Measurements from ENCODE around the gene TMPRSS2. TPM values are rescaled to one million over a fixed set of nuclear protein-coding genes. Genes with fewer than 3 reads are reported as not detected.

Gene TMPRSS2
- total and polyA plus RNA-seq, 12 donors: under 0.01 to 0.61 (median 0.17) TPM; not detected in 7

- Histone ChIP-seq H3K9me3 (replicated peaks in 1 of 3) (peaks cover 0 to 8% (median 0%) of the 10 kb centered on the region in 3 donors), H3K4me1 (replicated peaks in 1 of 2) (no peaks in the 10 kb centered on the region), H3K27ac (no peak overlapping the region), H3K27me3 (no peaks in the 10 kb centered on the region), H3K4me3 (no peak overlapping the region), H3K36me3 (replicated peaks in 1 of 2) (peaks cover 0 to 38% of the 10 kb centered on the region in 2 donors)
- DNase-seq: no peak
- WGBS, 4 donors: 92 to 100% (median 97%) methylated on average over 2 of the region's 2 CpGs
- intact Hi-C loops (cut with DNase I): no loop called here
- TF ChIP-seq POLR2A (IDR thresholded peaks at IDR 0.05): no peak
- TF ChIP-seq CTCF (IDR thresholded peaks at IDR 0.05): no peak
These were observed 74.4 kb downstream of the TMPRSS2 start for GRCh38 chr21:41433566-41433965.

GRCh38 chr21:41432562-41433460, 75.1 kb downstream of the TMPRSS2 start:
- 76 to 97% (median 90%) methylated on average over 10 of the region's 10 CpGs for WGBS, 4 donors
- Histone ChIP-seq H3K27me3 (no peaks in the 10 kb centered on the region), H3K9me3 (replicated peaks in 1 of 3) (peaks cover 0 to 8% (median 0%) of the 10 kb centered on the region in 3 donors), H3K36me3 (replicated peaks in 1 of 2) (peaks cover 0 to 36% of the 10 kb centered on the region in 2 donors), H3K4me1 (replicated peaks in 1 of 2) (no peaks in the 10 kb centered on the region), H3K27ac (no peak overlapping the region), H3K4me3 (no peak overlapping the region)
- TF ChIP-seq POLR2A (IDR thresholded peaks at IDR 0.05) (no peak), CTCF (IDR thresholded peaks at IDR 0.05) (no peak)
- intact Hi-C loops (cut with DNase I): no loop called here
- DNase-seq: no peak

GRCh38 chr21:41431788-41432548, 76.0 kb downstream of the TMPRSS2 start:
- Histone ChIP-seq H3K4me3 (no peak overlapping the region), H3K27me3 (no peaks in the 10 kb centered on the region), H3K36me3 (replicated peaks in 1 of 2) (peaks cover 0 to 30% of the 10 kb centered on the region in 2 donors), H3K4me1 (replicated peaks in 1 of 2) (peaks cover 1 to 5% of the 10 kb centered on the region in 2 donors), H3K27ac (no peak overlapping the region), H3K9me3 (replicated peaks in 1 of 3) (peaks cover 0 to 8% (median 0%) of the 10 kb centered on the region in 3 donors)
- no peak for TF ChIP-seq POLR2A (IDR thresholded peaks at IDR 0.05)
- TF ChIP-seq CTCF (IDR thresholded peaks at IDR 0.05): no peak
- no peak for DNase-seq
- intact Hi-C loops (cut with DNase I): no loop called here
- WGBS, 4 donors: 86 to 94% (median 91%) methylated on average over 10 to 16 of the region's 16 CpGs

DNA sequence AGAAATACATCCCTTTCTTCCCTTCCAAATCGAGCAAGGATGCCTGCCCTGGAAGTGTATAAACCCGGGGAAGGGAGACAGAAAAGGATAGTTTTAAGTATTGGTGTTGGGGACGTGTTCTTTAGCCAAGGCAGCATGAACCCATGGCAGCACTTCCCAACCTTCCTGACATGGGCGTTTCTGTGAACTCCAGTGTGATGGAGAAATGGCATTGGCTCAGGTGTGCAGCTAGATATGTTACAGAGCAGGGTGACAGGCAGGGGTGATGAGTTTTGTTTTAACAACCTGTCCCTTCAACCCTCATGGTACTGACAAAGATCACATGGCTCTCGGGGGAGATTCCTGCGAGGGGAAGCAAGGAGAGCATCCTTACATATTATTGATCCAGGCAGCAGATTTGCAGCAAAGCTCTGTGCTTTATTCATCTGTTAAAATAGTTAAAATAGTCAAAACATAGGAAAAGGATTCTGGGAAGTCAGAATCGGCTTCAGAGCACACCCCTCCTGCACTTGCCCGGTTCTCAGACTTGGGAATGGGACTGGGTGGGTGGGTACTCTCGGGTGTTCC, 78.0 kb downstream of the TMPRSS2 start:
- peak in 1 of 7 donors; percentile 12 for DNase-seq
- intact Hi-C loops (cut with DNase I): no loop called here

More for the DNA sequence above, 78.0 kb downstream of the TMPRSS2 start:
- Histone ChIP-seq H3K27me3 (no peaks in the 10 kb centered on the region), H3K4me1 (replicated peaks in 1 of 2) (peaks cover 6 to 9% of the 10 kb centered on the region in 2 donors), H3K4me3 (no peak overlapping the region), H3K27ac (no peak overlapping the region), H3K9me3 (replicated peaks in 1 of 3) (peaks cover 0 to 8% (median 0%) of the 10 kb centered on the region in 3 donors), H3K36me3 (replicated peaks in 1 of 2) (peaks cover 0 to 16% of the 10 kb centered on the region in 2 donors)
- TF ChIP-seq CTCF (IDR thresholded peaks at IDR 0.05) (no peak), POLR2A (IDR thresholded peaks at IDR 0.05) (no peak)
- 79 to 92% (median 90%) methylated on average over 9 of the region's 9 CpGs for WGBS, 4 donors

Measured in adrenal gland (tissue), 12 donors.